Measurements from ENCODE around the gene PLK3.
"Not testable (repeated sequence)": the region's sequence is repeated elsewhere in the genome, so short reads cannot be mapped to it uniquely, and the experiment has no call there.

The PLK3 gene

GRCh38 chr1:44799770-44800584 lies at the start of gene PLK3:
PLK3 (plus strand) TSS chr1:44800377; CDS start chr1:44800464, 87 bp downstream.
- DNase-seq, result peak; percentile 98

DNA sequence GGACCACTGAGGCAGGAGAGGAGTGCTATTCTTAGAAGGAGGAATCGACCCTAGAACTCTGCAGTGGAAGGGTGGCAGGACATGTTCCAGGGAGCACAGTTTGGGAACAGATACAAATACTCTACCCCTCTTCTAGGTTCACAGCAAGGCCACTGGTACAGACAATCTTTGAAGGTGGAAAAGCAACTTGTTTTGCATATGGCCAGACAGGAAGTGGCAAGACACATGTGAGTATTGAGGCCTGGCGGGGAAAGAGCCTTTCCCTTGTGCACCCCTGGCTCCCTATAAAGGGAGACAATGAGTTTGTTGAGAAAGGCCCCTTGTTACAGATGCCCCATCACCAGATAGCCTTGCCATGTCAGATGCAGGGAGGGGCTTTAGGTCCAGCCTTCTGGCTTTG lies 42.8 kb upstream of the PLK3 start:
- DNase-seq, result no peak

GRCh38 chr1:44759077-44759476 lies 41.1 kb upstream of the PLK3 start:
- DNase-seq, result no peak

DNA sequence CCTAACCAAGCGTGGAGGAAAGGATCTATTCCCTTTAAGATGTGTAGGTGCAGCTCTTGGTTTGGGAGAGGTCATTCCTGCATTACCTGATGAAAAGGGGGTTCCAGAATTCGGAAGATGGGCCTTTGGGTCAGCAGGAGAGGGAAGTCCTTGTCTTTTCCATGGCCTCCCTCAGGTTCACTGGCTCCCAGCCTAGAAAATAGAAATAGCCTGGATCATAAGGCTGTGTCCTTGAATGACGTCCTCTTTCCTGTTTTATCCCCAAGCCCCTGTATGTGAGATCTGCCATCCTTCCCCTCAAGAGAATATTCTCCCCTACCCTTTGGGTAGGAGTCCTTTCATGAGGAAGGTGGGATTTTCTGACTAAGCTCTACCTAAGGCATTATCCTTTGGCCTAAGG lies 39.3 kb upstream of the PLK3 start:
- DNase-seq, result no peak

GRCh38 chr1:44766421-44766820 lies 33.8 kb upstream of the PLK3 start:
- not testable (repeated sequence) for DNase-seq

GRCh38 chr1:44775078-44775929 lies 24.9 kb upstream of the PLK3 start, which contains the start of gene RPS8:
RPS8 (plus strand) TSS chr1:44775540; CDS start chr1:44775597, 57 bp downstream.
- peak; percentile 93 for DNase-seq

GRCh38 chr1:44775930-44776729 lies 24.0 kb upstream of the PLK3 start:
- DNase-seq, result no peak

GRCh38 chr1:44776730-44777068 lies 23.5 kb upstream of the PLK3 start:
- DNase-seq, result no peak

GRCh38 chr1:44777547-44777946 lies 22.6 kb upstream of the PLK3 start:
- DNase-seq, result no peak

- DNase-seq, result no peak
Measured at GRCh38 chr1:44777969-44778635, 22.1 kb upstream of the PLK3 start.

DNA sequence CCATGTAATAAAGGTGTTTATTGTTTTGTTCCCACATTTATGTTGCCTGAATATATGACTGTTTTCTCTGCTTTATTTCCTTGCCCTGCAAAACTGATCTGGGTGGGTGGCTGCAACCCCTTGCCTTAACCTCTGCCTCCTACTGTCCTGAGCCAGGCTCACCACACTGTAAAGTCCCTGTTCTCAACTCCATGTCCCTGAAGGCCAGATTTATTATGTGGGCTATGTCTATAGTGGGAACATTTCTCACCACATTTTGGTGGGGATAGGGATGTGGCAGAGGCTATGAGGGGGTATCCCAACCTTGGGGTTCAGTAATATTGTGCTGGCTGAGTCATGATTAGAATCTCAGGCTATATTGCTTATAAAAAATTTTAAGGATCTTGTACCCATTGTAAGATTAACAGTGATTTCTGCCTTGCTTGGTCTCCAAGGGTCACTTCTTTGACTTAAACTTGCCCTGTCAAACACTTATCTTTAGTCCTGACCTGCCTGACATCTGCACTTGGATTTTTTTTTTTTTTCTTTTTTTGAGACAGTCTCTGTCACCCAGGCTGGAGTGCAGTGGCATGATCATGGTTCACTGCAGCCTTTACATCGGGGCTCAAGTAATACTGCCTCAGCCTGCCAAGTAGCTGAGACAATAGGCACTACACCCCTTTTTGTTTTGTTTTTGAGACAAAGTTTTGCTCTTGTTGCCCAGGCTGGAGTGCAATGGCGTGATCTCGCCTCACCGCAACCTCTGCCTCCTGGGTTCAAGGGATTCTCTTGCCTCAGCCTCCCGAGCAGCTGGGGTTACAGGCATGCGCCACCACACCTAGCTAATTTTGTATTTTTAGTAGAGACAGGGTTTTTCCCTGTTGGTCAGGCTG lies 21.2 kb upstream of the PLK3 start:
- DNase-seq, result no peak

- no peak for DNase-seq
Measured at GRCh38 chr1:44780583-44781121, 19.5 kb upstream of the PLK3 start.

GRCh38 chr1:44783697-44784093 lies 16.5 kb upstream of the PLK3 start:
- no peak for DNase-seq

DNA sequence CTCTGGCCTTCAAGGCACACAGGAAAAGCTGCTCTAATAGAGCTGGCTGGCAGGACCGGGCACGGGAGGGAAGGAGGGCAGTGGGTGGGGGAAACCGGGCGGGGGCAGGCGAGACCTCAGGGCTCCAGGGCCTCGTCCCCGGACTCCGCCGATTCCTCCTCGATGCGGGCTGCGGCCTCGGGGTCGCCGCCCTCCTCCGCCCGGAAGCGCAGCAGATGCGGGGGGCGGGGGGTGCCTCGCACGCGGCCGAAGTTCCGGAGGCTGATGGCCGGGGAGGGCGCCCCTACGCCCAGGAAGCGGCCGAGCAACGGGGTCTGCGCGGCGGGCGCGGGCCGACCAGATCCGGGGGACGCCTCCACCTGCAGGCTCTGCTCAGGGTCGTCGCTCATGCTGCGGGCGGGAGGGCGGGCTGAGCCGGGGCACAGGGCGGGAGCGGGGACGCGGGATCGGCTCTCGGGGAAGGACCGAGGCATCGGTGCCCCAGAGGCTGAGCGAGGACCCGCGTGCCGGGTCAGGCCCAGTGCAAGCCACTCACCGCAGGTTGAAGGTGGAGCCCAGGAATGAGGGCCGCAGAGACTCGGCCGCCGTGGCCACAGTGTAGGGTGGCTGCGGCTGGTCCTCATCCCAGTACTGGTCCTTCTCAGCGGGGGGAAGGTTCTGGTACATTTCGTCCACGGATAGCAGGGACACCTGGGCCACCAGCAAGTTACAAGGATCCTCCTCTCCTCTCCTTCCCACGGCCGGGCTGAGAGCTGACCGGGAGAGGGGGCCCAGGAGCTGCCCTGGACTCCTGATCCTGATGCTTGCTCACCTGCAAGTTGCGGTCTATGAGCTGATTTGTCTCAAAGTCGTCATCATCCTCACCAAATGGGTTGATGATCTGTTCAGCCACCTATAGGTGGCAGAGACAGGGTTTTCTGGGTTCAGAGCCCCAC lies 15.8 kb upstream of the PLK3 start:
- no peak for DNase-seq

- DNase-seq, result no peak
Measured at GRCh38 chr1:44785029-44785380, 15.2 kb upstream of the PLK3 start.

GRCh38 chr1:44785501-44786137 lies 14.6 kb upstream of the PLK3 start:
- no peak for DNase-seq

GRCh38 chr1:44786138-44786840 lies 13.9 kb upstream of the PLK3 start:
- no peak for DNase-seq

GRCh38 chr1:44786841-44787426 lies 13.2 kb upstream of the PLK3 start:
- no peak for DNase-seq

DNA sequence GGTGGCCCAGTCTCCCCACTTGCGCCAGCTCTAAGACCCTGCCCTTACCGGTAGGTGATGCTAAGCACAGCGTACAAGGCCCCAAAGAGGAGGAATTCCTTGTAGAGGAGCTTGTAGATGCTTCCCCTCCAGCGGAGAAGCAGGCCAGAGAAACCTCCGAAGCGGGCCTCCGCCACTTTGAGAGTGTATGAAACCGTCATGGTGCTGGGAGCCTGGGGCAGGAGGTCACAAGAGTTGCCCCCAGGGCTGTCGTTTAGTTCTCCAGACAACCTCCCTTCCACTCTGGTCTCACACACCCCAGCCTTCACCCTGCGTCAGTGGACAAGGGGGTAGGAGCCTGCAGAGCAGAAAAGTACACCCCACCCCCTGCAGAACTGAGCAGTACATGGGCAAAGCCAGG lies 12.7 kb upstream of the PLK3 start:
- no peak for DNase-seq
